ENCODE data around the gene ADRA2B. TPM values are rescaled to one million over a fixed set of nuclear protein-coding genes. Genes with fewer than 3 reads are reported as not detected.

ADRA2B gene
- total and polyA plus RNA-seq, 8 donors: 0.04 to 1.5 (median 0.34) TPM

GRCh38 chr2:96090196-96090926 is 26.0 kb downstream of the ADRA2B start:
- ATAC-seq: no peak
- no peak overlapping the region for H3K4me3 ChIP-seq
- H3K27ac ChIP-seq: no peak overlapping the region
- H3K9me3 ChIP-seq: no peaks in the 10 kb centered on the region
- no peaks in the 10 kb centered on the region for H3K27me3 ChIP-seq
- intact Hi-C loops (cut with DNase I): no loop called here
- H3K36me3 ChIP-seq: no peaks in the 10 kb centered on the region
- TF ChIP-seq CTCF (IDR thresholded peaks at IDR 0.05): no peak
- DNase-seq: peak in 2 of 6 donors; percentile 6 to 39
- 69 to 78% methylated on average over 12 of the region's 12 CpGs for WGBS, 2 donors
- no peak for FAIRE-seq
- H3K4me1 ChIP-seq: peaks cover 0 to 6% (median 0%) of the 10 kb centered on the region in 3 donors

- ATAC-seq (peak in 3 of 4 donors; percentile 43 to 66 (median 60)), FAIRE-seq (no peak), DNase-seq (peak in 5 of 6 donors; percentile 56 to 78 (median 67))
- Histone ChIP-seq H3K9me3 (no peaks in the 10 kb centered on the region), H3K4me3 (no peak overlapping the region), H3K36me3 (no peaks in the 10 kb centered on the region), H3K27ac (no peak overlapping the region), H3K27me3 (no peaks in the 10 kb centered on the region), H3K4me1 (peaks cover 0 to 6% (median 0%) of the 10 kb centered on the region in 3 donors)
- intact Hi-C loops (cut with DNase I): no loop called here
- WGBS, 2 donors: 50 to 56% methylated on average over 22 of the region's 22 CpGs
- no peak for TF ChIP-seq CTCF (IDR thresholded peaks at IDR 0.05)
Measured at GRCh38 chr2:96089356-96090195, 26.8 kb downstream of the ADRA2B start.

- Histone ChIP-seq H3K27me3 (no peaks in the 10 kb centered on the region), H3K4me3 (no peak overlapping the region), H3K27ac (no peak overlapping the region), H3K4me1 (peaks cover 0 to 6% (median 0%) of the 10 kb centered on the region in 3 donors), H3K36me3 (no peaks in the 10 kb centered on the region), H3K9me3 (no peaks in the 10 kb centered on the region)
- peak in 1 of 6 donors; percentile 30 for DNase-seq
- intact Hi-C loops (cut with DNase I): no loop called here
- no peak for FAIRE-seq
- WGBS, 2 donors: 78 to 82% methylated on average over 19 of the region's 19 CpGs
- ATAC-seq: no peak
- TF ChIP-seq CTCF (IDR thresholded peaks at IDR 0.05): no peak
Measured at GRCh38 chr2:96088340-96089335, 27.7 kb downstream of the ADRA2B start.

GRCh38 chr2:96087130-96087529 is 29.2 kb downstream of the ADRA2B start:
- WGBS, 2 donors: 49 to 58% methylated on average over 2 of the region's 2 CpGs
- Histone ChIP-seq H3K27me3 (no peaks in the 10 kb centered on the region), H3K9me3 (no peaks in the 10 kb centered on the region), H3K27ac (no peak overlapping the region), H3K4me3 (no peak overlapping the region), H3K4me1 (peaks cover 0 to 6% (median 0%) of the 10 kb centered on the region in 3 donors), H3K36me3 (no peaks in the 10 kb centered on the region)
- no peak for ATAC-seq
- no peak for DNase-seq
- intact Hi-C loops (cut with DNase I): no loop called here
- no peak for TF ChIP-seq CTCF (IDR thresholded peaks at IDR 0.05)
- FAIRE-seq: no peak

All from pancreas (tissue), 10 donors.